Measurements from ENCODE around the gene SYNPO.

Gene SYNPO

GRCh38 chr5:150671509-150672236 lies 31.2 kb downstream of the SYNPO start:
- no peak for DNase-seq (ENCODE audit: low read depth)
- peak overlapping the region; percentile 45 for H3K4me3 ChIP-seq (ENCODE audit: control insufficient read depth, low read depth, low read length)
- TF ChIP-seq CTCF (conservative IDR thresholded peaks at IDR 0.05; ENCODE audit: control insufficient read depth, insufficient read depth, low read depth, low read length), result no peak

GRCh38 chr5:150672237-150672883 lies 31.9 kb downstream of the SYNPO start:
- DNase-seq (ENCODE audit: low read depth), result peak; percentile 11
- TF ChIP-seq CTCF (conservative IDR thresholded peaks at IDR 0.05; ENCODE audit: control insufficient read depth, insufficient read depth, low read depth, low read length), result no peak
- H3K4me3 ChIP-seq (ENCODE audit: control insufficient read depth, low read depth, low read length), result peak overlapping the region; percentile 45

GRCh38 chr5:150672884-150673275 lies 32.4 kb downstream of the SYNPO start:
- TF ChIP-seq CTCF (conservative IDR thresholded peaks at IDR 0.05; ENCODE audit: control insufficient read depth, insufficient read depth, low read depth, low read length), result no peak
- no peak for DNase-seq (ENCODE audit: low read depth)
- H3K4me3 ChIP-seq (ENCODE audit: control insufficient read depth, low read depth, low read length), result peak overlapping the region; percentile 45

- TF ChIP-seq CTCF (conservative IDR thresholded peaks at IDR 0.05; ENCODE audit: control insufficient read depth, insufficient read depth, low read depth, low read length), result no peak
- no peak overlapping the region for H3K4me3 ChIP-seq (ENCODE audit: control insufficient read depth, low read depth, low read length)
- DNase-seq (ENCODE audit: low read depth), result no peak
These were observed 33.9 kb downstream of the SYNPO start for GRCh38 chr5:150674341-150674821.

GRCh38 chr5:150675069-150675468 lies 34.6 kb downstream of the SYNPO start:
- DNase-seq (ENCODE audit: low read depth), result no peak
- TF ChIP-seq CTCF (conservative IDR thresholded peaks at IDR 0.05; ENCODE audit: control insufficient read depth, insufficient read depth, low read depth, low read length), result no peak
- H3K4me3 ChIP-seq (ENCODE audit: control insufficient read depth, low read depth, low read length), result no peak overlapping the region

GRCh38 chr5:150676578-150676977 lies 36.1 kb downstream of the SYNPO start:
- H3K4me3 ChIP-seq (ENCODE audit: control insufficient read depth, low read depth, low read length), result no peak overlapping the region
- no peak for TF ChIP-seq CTCF (conservative IDR thresholded peaks at IDR 0.05; ENCODE audit: control insufficient read depth, insufficient read depth, low read depth, low read length)
- DNase-seq (ENCODE audit: low read depth), result no peak

Measured in fibroblast of mammary gland (primary cell).